Measurements from ENCODE around the gene SLC4A9.
"Not testable (repeated sequence)": the region's sequence is repeated elsewhere in the genome, so short reads cannot be mapped to it uniquely, and the experiment has no call there.

The SLC4A9 gene

DNA sequence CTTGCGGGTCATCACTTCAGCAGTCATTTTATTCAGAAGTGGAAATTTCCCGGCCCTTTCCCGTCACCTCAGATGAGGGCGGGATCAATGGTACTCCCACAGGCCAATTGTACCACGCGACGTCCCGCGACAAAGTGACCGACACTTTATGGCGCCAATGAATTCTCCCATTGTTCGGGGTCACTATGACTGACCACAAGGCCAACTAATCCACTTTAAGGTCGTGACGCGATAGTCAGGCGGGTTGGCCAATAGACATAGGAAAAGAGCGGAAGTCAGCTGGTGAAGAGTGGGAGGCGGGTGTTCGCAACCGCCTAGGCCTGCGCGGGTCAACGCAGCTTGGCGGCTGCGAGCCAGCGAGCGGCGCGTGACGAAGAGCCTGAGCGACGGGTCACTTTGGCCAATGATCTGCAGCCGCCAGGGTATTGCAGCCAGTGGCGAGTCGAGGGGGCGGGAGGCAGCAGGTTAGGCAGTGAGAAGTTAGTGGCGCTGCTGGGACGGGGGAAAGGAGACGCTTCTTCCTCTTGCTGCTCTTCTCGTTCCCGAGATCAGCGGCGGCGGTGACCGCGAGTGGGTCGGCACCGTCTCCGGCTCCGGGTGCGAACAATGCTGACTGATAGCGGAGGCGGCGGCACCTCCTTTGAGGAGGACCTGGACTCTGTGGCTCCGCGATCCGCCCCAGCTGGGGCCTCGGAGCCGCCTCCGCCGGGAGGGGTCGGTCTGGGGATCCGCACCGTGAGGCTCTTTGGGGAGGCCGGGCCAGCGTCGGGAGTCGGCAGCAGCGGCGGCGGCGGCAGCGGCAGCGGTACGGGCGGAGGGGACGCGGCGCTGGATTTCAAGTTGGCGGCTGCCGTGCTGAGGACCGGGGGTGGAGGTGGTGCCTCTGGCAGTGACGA lies 41.6 kb downstream of the SLC4A9 start, which contains the start of gene ANKHD1:
Gene ANKHD1, plus strand, starts transcription at position 472 of the 896 bp plus-strand sequence. Its CDS starts 135 bp downstream, at position 607.
- peak; percentile 100 for DNase-seq

DNA sequence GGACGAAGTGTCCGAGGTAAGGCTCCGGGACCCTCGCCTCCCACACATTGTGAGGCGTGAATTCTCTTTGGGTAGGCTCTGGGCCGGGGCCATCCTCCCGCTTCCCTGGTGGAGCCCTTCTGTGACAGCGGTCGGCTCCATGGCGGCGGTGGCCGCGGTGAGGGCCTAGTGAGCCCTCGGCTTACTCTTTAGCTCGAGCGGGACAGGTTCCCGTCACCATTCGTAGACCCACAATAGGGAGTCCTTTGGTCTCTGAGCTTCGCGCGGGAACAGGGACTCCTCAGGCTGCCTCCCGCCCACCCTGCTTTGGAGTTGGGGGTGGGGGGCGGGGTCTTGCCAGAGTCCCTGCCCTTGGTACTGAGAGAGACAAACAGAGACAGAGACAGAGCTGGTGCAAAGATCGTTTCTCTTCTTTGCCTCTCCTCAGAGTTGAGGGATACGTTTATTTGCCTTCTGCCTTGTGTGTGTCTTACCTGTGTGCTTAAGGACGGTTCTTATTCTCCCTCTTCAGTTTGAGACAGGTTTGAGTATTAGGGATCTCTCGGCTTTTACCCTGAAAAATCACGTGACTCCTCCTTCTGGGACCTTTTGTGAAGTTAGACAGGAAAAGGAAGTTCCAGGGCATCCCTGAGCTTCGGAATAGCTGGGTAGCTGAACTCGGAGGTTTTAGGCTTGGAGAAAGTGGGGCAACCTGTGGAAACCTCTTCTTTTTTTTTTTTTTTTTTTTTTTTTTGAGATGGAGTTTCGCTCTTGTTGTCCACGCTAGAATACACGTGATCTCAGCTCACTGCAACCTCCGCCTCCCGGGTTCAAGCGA lies 42.5 kb downstream of the SLC4A9 start:
- DNase-seq, result peak; percentile 63

DNA sequence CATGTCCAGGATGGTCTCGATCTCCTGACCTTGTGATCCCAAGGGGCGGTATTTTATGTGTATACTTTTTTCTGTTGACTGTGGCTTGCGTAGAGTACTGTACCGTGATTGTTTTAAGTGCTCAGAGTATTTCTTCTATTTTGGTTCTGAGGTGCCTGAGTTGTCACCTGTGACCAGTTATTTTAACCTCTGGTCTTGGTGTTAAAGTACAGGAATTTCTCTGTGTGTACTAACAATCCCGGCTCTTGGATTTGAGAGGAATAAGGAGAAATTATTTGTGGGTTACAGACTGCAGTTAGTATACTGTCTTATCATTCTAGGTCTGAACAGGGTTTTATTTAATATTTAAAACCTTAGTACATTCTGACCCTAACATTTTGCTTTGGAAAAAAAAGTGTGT lies 43.6 kb downstream of the SLC4A9 start:
- no peak for DNase-seq

DNA sequence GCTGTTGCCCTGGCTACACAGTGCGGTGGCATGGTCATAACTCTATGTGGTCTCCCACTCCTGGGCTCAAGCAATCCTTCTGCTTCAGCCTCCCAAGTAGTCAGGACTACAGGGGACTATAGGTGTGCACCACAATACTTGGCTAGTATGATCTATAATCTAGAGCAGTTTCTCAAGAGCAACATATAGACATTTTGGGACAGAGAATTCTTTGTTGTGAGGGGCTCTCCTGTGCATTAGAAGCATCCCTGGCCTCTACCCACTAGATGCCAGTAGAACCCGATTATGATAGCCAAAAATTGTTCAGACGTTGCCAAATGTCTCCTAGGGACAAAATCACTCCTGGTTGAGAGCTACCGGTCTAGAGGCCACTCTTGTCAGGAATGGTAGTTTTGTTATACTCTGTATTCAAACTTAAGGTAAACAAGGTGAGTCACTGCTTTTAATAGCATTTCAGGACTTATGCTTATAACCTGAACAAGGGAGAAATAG lies 48.8 kb downstream of the SLC4A9 start:
- DNase-seq, result no peak

DNA sequence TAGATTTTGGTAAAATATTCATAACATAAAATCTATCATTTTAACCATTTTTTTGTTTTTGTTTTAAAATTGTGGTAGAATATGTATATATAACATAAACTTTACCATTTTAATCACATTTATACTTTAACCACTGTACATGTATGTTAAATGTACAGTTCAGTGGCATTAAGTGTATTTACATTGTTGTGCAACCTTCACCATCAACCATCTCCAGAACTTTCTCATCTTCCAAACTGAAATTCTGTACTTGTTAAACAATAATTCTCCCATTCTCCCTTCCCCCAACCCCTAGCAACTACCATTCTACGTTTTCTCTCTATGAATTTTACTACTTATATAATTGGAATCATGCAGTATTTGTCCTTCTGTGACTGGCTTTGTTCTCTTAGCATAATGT lies 53.2 kb downstream of the SLC4A9 start:
- DNase-seq, result no peak

DNA sequence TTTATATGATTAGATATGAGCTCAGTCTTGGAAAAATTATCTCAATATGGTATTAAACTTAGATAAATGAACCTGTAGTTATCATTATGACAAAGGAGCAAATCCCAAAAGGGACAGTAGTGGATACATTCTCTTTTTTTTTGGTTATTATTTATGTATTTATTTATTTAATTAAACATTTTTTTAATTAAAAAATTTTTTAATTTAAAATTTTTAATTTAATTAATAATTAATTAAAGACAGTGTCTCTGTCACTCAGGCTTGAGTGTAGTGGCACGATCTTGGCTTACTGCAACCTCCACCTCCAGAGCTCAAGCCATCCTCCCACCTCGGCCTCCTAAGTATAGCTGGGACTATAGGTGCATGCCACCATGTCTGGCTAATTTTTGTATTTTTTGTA lies 57.2 kb downstream of the SLC4A9 start:
- DNase-seq, result no peak

DNA sequence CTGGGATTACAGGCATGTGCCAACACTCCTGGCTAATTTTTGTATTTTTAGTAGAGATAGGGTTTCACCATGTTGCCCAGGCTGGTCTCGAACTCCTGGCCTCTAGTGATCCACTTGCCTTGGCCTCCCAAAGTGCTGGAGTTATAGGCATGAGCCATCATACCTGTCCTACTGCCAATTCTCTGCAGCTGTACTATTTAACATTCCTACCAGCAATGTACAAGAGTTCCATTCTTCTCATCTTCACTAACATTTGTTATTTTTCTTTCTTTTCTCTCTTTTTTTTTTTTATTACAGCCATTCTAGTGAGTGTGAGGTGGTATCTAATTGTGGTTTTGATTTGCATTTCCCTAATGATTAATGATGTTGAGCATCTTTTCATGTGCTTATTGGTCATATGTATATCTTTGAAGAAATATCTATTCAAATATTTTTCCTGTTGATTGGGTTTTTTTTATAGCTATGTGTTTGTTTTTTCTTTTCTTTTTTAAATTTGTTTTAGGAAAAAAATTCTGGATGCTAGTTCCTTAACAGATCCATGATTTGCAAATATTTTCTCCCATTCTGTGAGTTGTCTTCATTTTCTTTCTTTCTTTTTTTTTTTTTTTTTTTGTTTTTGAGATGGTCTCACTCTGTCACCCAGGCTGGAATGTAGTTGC lies 59.0 kb downstream of the SLC4A9 start:
- no peak for DNase-seq

DNA sequence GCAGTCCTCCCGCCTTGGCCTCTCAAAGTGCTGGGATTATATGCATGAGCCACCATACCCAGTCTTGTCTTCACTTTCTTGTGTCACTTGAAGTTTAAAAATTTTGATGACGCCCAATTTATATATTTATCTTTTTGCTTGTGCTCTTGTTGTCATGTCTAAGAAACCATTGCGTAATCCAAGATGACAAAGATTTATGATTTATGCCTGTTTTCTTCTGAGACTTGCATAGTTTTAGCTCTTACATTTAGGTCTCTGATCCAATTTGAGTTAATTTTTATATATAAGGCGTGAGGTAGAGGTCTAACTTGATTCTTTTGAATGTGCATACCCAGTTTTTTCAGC lies 60.2 kb downstream of the SLC4A9 start:
- no peak for DNase-seq

DNA sequence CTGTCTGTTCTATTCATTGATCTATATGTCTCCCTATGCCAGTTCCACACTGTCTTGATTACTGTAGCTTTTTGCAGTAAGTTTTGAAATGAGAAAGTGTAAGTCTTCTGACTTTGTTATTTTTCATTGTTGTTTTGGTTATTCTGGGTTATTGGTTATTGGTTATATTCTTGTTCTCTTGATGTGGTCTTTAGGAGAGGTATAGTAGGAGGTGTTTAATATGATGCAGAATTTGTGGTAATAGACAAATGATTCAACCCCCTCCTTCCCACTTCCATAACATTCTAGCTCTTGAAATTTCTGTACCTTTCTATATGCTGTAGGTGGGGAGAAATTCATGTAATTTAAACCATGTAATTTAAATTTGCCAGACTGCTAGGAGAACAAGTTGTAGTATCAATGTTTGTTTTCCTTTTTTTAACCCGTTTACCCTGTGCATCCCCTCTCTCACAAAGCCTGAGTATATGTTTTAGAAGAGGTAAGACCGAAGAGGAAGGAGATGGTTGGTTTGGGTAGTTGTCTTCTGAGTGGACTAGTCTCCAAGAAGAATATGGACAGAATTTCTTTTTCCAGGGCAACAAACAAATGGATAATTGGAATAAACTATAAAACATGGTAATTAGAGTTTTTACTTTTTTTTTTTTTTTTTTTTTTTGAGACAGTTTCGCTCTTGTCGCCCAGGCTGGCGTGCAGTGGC lies 60.8 kb downstream of the SLC4A9 start:
- no peak for DNase-seq

DNA sequence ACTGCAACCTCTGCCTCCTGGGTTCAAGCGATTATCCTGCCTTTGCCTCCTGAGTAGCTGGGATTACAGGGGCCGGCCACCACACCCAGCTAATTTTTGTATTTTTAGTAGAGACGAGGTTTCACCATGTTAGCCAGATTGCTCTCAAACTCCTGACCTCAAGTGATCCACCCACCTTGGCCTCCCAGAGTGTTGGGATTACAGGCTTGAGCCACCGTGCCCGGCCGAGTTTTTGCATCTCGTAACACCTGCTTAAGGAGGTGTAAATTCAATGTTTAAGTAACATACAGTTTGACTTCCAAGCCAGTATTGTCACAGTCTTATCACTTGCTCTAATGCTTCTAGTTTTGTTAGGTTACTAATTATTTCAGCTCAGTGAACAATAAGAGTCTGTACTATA lies 61.4 kb downstream of the SLC4A9 start:
- DNase-seq, result not testable (repeated sequence)

DNA sequence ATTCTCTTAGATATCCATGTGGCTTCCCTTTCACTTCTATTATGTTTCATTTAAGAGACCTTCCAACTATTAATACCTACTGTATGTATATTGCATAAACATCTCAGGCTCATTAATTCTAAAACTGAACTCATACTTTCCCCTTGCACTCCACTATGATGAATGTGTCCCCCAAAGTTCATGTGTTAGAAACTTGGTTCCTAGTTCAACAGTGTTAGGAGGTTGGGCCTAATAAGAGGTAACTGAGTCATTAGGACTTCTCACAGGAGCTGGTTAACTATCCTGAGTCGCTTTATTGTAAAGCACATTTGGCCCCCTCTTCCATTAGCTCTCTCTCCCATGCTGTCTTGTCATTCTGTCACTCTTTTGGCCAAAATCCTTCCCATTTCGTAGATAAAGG lies 63.6 kb downstream of the SLC4A9 start:
- no peak for DNase-seq

DNA sequence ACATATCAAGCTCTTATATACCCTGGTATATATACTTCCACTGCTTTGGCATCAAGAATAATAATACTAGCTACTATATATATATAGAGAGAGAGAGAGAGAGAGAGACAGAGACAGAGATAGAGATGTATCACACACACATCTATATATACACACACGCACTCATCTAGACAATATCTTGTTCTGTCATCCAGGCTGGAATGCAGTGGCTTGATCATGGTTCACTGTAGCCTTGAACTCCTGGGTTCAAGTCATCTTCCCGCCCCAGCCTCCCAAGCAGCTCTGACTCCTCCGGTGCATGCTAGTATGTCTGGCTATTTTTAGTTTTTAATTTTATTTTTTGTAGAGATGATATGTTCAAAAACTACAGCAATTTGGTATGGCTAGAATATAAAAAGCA lies 64.1 kb downstream of the SLC4A9 start:
- DNase-seq, result no peak
